ENCODE measurements around the gene ZNF579. TPM values are rescaled to one million over a fixed set of nuclear protein-coding genes. Genes with fewer than 3 reads are reported as not detected.

The ZNF579 gene
- total and polyA plus RNA-seq, 2 of the 8 experiments (the other 6 are each of a cell fraction or from before 2014, with no cell fraction given), result 10.0 to 18.9 TPM

- TF ChIP-seq FOSL1 (IDR thresholded peaks at IDR 0.05; ENCODE audit: insufficient read depth, low read depth, low read length), result no peak
- no peak for TF ChIP-seq CHD1 (IDR thresholded peaks at IDR 0.05; ENCODE audit: low read depth, low read length)
- TF ChIP-seq NANOG (IDR thresholded peaks at IDR 0.05; ENCODE audit: insufficient read depth, low read depth, low read length, poor library complexity, severe bottlenecking), result no peak
- no peak for TF ChIP-seq KDM1A (IDR thresholded peaks at IDR 0.05; ENCODE audit: borderline replicate concordance, low read length)
- TF ChIP-seq BCL11A (IDR thresholded peaks at IDR 0.05; ENCODE audit: low read depth in 2 of 2, low read length in 2 of 2), result no peak
These were observed 38.3 kb downstream of the ZNF579 start (continued) for GRCh38 chr19:55542292-55542855.

All from H1 (cell line).